Putamen (tissue), 1 donor: ENCODE results near the gene NFXL1.

Experiments
- DNase-seq: peaks from one replicate; pipeline ENCODE4 v3.0.0-alpha.2; 2016; ENCODE audit warnings: low spot score

NFXL1 gene

GRCh38 chr4:47831026-47831679 lies 83.2 kb downstream of the NFXL1 start:
- no peak for DNase-seq

DNA sequence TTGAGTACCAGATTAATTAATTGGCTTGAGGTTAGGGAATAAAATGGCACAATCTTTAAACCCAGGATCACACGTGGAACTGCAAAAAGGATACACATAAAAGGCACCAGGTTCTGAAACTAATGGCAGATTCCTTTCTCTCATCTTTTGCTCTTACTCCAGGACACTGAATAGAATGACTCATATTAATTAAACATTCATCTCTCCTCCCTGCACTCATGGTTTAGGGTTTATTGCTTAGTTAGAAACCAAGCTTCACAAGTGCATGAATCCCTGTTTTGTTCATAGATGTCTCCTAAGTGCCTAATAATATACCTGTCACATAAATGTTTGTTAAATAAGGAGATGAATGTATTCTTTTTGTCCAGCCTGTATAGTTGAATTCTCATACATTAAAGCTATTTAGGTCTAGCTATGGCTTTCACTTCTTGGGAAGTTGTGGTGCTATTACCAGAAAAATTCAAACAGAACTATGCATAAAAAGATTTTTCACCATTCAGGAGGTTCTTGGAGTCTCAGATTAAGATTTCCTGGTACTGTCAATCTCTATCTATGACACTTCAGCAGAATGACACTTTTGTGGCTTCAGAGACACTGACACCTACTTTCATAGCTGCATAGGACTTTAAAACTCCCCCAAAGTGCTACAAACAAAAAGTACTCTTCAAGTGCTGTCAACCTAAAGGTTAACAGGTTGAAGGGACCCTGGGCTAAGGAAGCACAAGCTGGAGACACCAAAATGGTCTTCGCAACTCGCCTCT lies 83.9 kb downstream of the NFXL1 start:
- DNase-seq = no peak

GRCh38 chr4:47829438-47829837 lies 84.9 kb downstream of the NFXL1 start:
- DNase-seq = no peak

GRCh38 chr4:47827343-47828047 lies 86.9 kb downstream of the NFXL1 start:
- no peak for DNase-seq

DNA sequence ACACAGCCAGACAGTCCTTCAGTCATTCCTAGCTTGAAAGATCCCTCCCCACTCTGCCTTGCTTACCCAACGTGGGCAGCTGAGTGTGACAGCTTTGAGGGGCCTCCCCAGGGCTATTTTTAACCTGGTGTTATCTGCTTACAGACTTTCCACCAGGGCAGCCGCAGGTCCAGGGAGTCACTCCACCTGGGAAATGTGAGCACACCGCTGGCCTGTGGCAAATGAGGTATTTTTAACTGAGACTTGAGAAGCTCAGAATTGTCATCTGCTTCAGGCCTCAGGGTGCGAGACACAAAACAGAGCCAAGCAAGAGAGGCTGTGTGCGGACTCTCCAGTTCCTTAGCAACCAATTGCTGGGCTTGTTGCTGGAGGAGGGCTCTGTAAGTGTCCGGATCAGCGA lies 89.5 kb downstream of the NFXL1 start:
- no peak for DNase-seq

DNA sequence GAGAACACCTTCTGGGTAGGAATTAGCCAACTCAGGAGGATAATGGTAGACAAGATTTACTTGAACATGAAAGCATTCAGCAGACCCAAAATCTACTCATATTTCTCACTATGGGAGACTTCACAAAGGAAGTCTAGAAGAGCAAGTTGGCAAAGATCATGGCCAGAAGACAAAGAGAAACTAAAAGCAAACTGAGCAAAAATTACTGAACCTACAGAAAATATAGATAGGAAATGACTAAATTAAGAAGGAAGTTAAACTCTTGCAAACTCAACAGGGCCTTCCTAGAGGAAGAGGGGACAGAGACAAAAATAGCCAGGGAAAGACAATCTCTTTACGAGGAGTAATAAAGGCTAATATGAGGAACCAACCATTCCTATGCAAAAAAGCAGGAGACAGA lies 95.2 kb downstream of the NFXL1 start:
- no peak for DNase-seq

DNA sequence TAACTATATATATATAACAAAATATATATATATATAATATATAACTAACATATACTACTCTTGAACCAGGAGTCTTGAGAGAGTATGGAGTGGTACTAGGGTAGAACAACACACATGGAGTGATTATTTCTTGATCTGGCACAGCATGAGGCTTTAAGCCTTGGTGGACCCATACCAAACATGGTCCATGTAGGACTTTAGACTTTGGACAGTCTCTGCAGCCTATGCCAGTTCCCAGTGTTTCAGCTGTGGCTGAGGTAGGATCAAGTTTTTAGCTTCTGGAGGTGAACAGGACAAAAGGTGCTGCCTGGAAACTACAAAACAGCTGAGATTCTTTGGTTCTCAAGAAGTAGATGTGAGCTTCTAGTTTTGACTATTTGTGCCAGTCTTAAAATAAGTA lies 97.1 kb downstream of the NFXL1 start:
- DNase-seq = no peak

DNA sequence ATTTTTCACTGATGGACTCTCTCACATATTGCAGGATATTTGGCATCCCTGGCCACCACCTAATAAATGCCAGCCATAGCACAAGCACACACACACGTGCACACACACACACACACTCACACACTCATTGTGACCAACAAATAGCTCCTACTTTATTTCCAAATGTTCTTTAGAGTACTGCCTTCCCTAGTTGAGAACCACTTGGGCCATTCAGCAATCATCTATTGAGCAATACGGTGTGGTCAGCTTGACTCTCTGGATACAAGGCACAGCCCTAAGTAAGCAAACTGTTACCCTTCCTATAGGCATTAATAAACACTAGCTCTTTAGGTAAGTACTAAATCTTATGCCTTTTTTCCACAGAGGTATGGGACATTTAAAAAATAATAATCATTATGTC lies 97.6 kb downstream of the NFXL1 start:
- no peak for DNase-seq

DNA sequence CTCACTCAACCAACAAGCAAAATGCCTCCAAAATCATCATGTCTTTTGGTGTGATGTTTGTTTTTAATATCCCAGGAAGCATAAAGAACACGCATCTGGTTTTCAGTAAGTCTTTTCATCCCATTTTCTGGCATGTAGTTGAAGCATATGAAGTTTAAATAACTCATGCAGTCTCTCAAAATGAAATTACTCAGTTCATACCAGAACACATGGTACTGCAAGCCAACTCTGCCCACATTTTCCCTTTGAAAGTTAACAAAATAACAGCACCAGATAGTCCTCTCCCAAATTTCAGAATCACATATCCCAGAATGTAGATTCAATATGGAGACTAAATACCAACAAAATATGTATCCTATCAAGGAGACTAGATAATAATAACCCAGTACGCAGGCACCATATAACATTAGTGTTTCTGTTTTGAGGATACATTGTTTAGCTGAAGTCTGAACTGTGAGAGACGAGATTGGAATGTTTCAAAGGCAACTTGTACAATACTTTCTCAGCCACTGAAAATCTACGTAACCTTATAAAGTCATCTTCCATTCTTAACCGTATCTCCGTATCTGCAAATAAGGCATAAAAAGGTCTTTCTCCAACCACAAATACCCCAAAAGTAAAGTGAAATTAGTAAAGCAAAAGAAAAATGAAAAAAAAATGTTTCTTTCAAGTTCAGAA lies 99.6 kb downstream of the NFXL1 start:
- no peak for DNase-seq

GRCh38 chr4:47809654-47810203 lies 104.7 kb downstream of the NFXL1 start:
- no peak for DNase-seq

DNA sequence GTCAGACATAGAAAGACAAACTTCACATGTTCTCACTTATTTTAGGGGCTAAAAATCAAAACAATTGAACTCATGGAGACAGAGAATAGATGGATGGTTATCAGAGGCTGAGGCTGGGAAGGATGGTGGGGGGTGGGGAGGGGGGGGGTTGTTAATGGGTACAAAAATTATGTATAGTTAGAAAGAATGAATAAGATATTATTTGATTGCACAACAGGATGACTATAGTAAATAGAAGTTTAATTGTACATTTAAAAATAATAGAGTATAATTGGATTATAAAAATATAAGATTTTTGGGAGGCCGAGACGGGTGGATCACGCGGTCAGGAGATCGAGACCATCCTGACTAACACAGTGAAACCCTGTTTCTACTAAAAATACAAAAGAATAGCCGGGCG lies 109.8 kb downstream of the NFXL1 start:
- DNase-seq = no peak

DNA sequence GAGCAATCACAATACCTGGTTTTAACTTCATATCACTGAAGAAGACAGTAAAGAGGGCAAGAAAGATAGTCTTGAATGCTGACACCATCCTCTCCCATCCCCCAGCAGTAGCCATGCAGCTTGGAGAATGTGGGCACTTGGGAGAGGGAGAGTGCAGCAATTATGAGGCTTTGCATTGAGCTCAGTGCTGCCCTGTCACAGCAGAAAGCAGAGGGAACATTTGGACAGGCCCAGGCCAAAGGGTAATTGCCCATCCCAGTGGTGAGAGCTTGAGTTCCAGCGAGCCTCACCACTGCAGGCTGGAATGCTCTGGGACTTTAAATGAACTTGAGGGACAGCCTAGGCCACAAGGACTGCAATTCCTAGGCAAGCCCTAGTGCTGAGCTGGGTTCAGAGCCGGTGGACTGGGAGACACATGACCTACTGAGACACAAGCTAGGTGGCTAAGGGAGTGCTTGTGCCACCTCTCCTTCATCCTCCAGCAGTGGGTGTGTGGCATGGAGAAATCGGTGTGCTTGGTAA lies 112.8 kb downstream of the NFXL1 start:
- DNase-seq = no peak

GRCh38 chr4:47798165-47798564 lies 116.2 kb downstream of the NFXL1 start:
- DNase-seq = no peak
